ENCODE data around the gene TMEM250.

The TMEM250 gene

DNA sequence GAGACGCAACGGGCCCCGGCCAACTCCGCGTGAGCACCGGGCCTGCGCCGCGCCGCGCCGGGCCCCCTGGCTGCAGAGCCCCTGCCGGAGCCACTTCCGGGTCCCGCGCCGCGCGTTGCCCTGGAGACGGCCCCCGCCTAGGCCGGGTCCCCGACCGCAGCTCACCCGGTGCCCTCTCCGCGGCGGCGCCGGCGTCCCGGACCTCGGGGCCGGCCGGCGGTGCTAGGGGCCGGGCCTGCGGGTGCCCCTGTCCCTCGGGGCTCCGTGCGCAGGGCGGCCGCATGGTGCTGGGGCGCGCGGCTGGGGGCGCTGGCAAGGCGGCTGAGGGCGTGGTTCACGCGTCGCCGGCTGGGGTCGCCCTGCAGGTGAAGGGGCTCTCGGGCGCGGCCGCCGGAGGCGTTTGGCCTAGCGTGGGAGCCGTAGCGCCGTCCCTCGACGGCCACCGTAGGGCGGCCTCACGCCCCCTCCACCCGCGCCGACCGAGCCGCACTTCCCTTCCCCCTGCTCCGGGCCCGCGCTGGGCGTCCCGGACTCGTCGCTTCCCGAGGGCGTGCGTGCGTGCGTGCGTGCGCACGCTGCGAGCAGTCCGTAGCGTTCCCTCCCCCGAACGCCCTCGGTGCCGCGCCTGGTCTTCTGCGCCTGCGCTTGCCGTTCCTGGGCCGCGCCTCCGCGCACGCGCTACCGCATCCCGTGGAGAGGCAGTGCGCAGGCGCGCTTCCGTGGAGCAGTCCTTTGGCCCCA is at the start of gene TMEM250:
Gene TMEM250 (minus strand): TSS at position 556 of the 741 bp plus-strand sequence. CDS start 1,975 bp downstream, outside the sequence.
- Histone ChIP-seq H3K36me3 (ENCODE audit: control insufficient read depth in 2 of 2, insufficient read depth in 2 of 2, low read length in 2 of 2) (peaks cover 10 to 14% of the 10 kb centered on the region in 2 donors), H3K4me1 (ENCODE audit: control insufficient read depth in 2 of 2, insufficient read depth in 2 of 2, low read length in 2 of 2) (peaks cover 29 to 30% of the 10 kb centered on the region in 2 donors)

GRCh38 chr9:136163248-136163850 is 44.7 kb upstream of the TMEM250 start:
- peaks cover 0 to 3% of the 10 kb centered on the region in 2 donors for H3K27me3 ChIP-seq (ENCODE audit: control insufficient read depth in 2 of 2, insufficient read depth in 2 of 2, low read length in 2 of 2)
- H3K9me3 ChIP-seq (ENCODE audit: control insufficient read depth in 2 of 2, low read length in 2 of 2), result no peaks in the 10 kb centered on the region
- no peak overlapping the region for H3K9ac ChIP-seq (ENCODE audit: low read depth in 1 of 2, low read length in 2 of 2)
- H3K4me1 ChIP-seq (ENCODE audit: control insufficient read depth in 2 of 2, insufficient read depth in 2 of 2, low read length in 2 of 2), result no peaks in the 10 kb centered on the region
- no peak overlapping the region for H3K4me3 ChIP-seq (ENCODE audit: low read length in 2 of 2)
- no peaks in the 10 kb centered on the region for H3K36me3 ChIP-seq (ENCODE audit: control insufficient read depth in 2 of 2, insufficient read depth in 2 of 2, low read length in 2 of 2)
- no peak overlapping the region for H3K27ac ChIP-seq (ENCODE audit: low read depth in 2 of 2, low read length in 2 of 2)

More for the DNA sequence above, at the start of gene TMEM250:
- Histone ChIP-seq H3K9ac (ENCODE audit: low read depth in 1 of 2, low read length in 2 of 2) (peak within 1 kb of the TSS; percentile 77 to 79), H3K27me3 (ENCODE audit: control insufficient read depth in 2 of 2, insufficient read depth in 2 of 2, low read length in 2 of 2) (peaks cover 0 to 4% of the 10 kb centered on the region in 2 donors), H3K9me3 (ENCODE audit: control insufficient read depth in 2 of 2, low read length in 2 of 2) (no peaks in the 10 kb centered on the region), H3K27ac (ENCODE audit: low read depth in 2 of 2, low read length in 2 of 2) (peak within 1 kb of the TSS; percentile 90 to 93), H3K4me3 (ENCODE audit: low read length in 2 of 2) (peak within 1 kb of the TSS; percentile 72 to 78)

DNA sequence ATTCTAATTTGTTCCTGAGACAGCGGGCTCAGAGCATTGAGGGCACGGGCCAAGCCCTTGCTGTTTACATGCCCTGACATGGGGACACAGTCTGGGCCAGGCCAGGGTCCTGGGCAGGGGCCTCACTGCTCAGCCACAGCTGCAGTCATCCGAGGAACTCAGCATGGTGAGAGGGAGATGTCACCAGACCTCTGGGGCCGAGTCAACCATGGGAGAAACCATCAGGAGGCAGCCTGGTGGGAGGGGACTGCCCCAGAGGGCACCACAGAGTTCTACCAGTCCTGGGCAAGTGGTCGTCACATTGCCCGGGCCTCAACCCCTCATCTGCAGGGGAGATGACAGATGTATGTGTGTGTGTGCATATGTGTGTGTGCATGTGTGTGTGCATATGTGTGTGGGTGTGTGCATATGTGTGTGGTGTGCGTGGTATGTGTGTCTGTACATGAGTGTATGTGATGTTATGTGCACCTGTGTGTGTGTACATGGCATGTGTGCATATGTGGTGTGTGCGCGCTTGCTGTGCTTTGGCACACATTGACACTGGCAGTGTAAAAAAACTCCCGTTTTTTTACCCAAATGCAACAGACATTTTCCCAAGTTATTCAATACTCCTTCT is 42.4 kb upstream of the TMEM250 start:
- Histone ChIP-seq H3K4me3 (ENCODE audit: low read length in 2 of 2) (no peak overlapping the region), H3K36me3 (ENCODE audit: control insufficient read depth in 2 of 2, insufficient read depth in 2 of 2, low read length in 2 of 2) (no peaks in the 10 kb centered on the region), H3K4me1 (ENCODE audit: control insufficient read depth in 2 of 2, insufficient read depth in 2 of 2, low read length in 2 of 2) (no peaks in the 10 kb centered on the region), H3K9me3 (ENCODE audit: control insufficient read depth in 2 of 2, low read length in 2 of 2) (no peaks in the 10 kb centered on the region), H3K27ac (ENCODE audit: low read depth in 2 of 2, low read length in 2 of 2) (no peak overlapping the region), H3K27me3 (ENCODE audit: control insufficient read depth in 2 of 2, insufficient read depth in 2 of 2, low read length in 2 of 2) (peaks cover 0 to 7% of the 10 kb centered on the region in 2 donors), H3K9ac (ENCODE audit: low read depth in 1 of 2, low read length in 2 of 2) (no peak overlapping the region)

DNA sequence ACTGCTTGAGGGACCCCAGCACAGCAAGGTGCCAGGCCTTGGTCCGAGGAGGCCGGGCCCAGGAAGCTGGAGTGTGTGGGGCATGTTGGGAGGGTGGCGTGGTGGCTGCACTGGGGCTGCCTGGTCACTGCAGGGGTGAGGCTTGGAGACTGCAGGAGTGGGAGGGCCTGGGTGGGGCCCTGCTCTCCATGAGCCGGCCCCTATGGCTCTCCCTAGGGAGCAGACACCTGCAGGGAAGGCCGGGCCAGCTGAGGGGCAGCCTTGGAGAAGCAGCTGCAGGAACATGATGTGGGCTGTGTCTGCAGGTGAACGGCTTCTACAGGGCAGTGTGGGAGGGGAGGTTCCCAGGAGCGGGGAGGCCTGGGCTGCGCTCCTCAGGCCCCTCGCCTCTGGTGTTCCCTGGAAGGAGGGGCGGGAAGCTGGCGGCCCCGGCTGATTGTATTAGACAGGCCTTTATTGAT is 41.7 kb upstream of the TMEM250 start:
- no peak overlapping the region for H3K27ac ChIP-seq (ENCODE audit: low read depth in 2 of 2, low read length in 2 of 2)
- H3K36me3 ChIP-seq (ENCODE audit: control insufficient read depth in 2 of 2, insufficient read depth in 2 of 2, low read length in 2 of 2), result no peaks in the 10 kb centered on the region
- H3K9me3 ChIP-seq (ENCODE audit: control insufficient read depth in 2 of 2, low read length in 2 of 2), result no peaks in the 10 kb centered on the region
- H3K9ac ChIP-seq (ENCODE audit: low read depth in 1 of 2, low read length in 2 of 2), result no peak overlapping the region
- H3K4me3 ChIP-seq (ENCODE audit: low read length in 2 of 2), result no peak overlapping the region
- H3K4me1 ChIP-seq (ENCODE audit: control insufficient read depth in 2 of 2, insufficient read depth in 2 of 2, low read length in 2 of 2), result no peaks in the 10 kb centered on the region
- peaks cover 0 to 7% of the 10 kb centered on the region in 2 donors for H3K27me3 ChIP-seq (ENCODE audit: control insufficient read depth in 2 of 2, insufficient read depth in 2 of 2, low read length in 2 of 2)

DNA sequence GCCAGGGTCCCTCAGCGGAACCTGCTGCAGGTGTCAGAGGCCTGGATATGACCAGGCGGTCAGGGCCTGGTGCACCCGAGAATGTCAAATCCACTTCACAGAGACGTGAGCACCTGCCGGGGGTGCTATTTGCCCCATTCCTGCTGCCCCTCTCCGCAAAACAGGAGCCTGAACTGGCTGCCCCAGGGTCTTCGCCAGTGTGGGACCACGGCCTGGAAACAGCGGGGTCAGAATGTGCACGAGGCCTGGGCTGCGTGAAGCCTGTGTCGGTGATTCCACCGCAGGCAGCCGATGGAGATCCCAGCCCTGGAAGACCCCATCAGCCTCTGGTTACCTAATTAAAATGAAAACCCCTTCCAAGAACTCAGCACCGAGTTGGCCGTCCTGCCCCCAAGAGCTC is 41.2 kb upstream of the TMEM250 start:
- H3K9ac ChIP-seq (ENCODE audit: low read depth in 1 of 2, low read length in 2 of 2), result no peak overlapping the region
- peaks cover 0 to 7% of the 10 kb centered on the region in 2 donors for H3K27me3 ChIP-seq (ENCODE audit: control insufficient read depth in 2 of 2, insufficient read depth in 2 of 2, low read length in 2 of 2)
- H3K36me3 ChIP-seq (ENCODE audit: control insufficient read depth in 2 of 2, insufficient read depth in 2 of 2, low read length in 2 of 2), result no peaks in the 10 kb centered on the region
- no peak overlapping the region for H3K27ac ChIP-seq (ENCODE audit: low read depth in 2 of 2, low read length in 2 of 2)
- no peaks in the 10 kb centered on the region for H3K4me1 ChIP-seq (ENCODE audit: control insufficient read depth in 2 of 2, insufficient read depth in 2 of 2, low read length in 2 of 2)
- H3K9me3 ChIP-seq (ENCODE audit: control insufficient read depth in 2 of 2, low read length in 2 of 2), result no peaks in the 10 kb centered on the region
- no peak overlapping the region for H3K4me3 ChIP-seq (ENCODE audit: low read length in 2 of 2)

DNA sequence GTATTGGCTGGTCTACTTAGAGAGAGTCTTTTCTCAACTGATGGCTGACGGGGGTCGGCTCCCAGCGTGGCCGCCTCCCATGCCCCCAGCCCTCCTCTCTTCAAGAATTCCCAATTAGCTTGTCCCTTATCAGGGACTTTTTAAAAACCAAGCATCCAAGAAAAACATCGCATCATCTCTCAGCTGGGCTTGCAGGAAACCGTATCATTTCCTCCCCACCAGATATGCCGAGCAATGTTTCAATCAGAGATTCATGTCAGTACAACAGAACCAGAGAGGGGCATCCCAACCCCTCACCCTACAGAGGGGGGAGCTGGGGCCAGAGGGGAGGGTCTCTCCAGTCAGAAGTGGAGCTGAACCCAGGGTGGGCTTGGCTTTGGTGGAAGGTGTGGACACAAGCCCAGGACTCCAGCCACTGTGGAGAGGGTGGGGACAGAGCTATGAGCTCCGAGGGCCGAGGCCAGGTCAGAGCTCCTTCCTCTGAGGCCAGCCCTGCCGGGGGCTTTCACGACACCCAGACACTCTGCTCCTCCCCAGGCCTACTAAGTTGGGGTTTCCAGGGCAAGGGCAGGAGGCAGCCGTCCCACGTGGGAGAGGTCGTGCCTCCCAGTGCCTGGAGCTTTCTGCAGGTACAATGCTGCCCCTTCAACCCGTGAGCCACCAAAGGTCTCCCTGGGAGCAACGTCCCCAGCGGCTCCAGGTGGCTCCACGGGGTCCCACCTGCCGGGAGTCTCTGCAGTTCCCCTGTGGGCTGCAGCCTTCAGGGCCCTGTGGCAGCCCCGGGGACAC is 39.0 kb upstream of the TMEM250 start:
- H3K27ac ChIP-seq (ENCODE audit: low read depth in 2 of 2, low read length in 2 of 2), result no peak overlapping the region
- no peaks in the 10 kb centered on the region for H3K36me3 ChIP-seq (ENCODE audit: control insufficient read depth in 2 of 2, insufficient read depth in 2 of 2, low read length in 2 of 2)
- H3K27me3 ChIP-seq (ENCODE audit: control insufficient read depth in 2 of 2, insufficient read depth in 2 of 2, low read length in 2 of 2), result peaks cover 0 to 7% of the 10 kb centered on the region in 2 donors
- H3K9me3 ChIP-seq (ENCODE audit: control insufficient read depth in 2 of 2, low read length in 2 of 2), result no peaks in the 10 kb centered on the region
- no peak overlapping the region for H3K4me3 ChIP-seq (ENCODE audit: low read length in 2 of 2)
- H3K9ac ChIP-seq (ENCODE audit: low read depth in 1 of 2, low read length in 2 of 2), result no peak overlapping the region
- H3K4me1 ChIP-seq (ENCODE audit: control insufficient read depth in 2 of 2, insufficient read depth in 2 of 2, low read length in 2 of 2), result no peaks in the 10 kb centered on the region

DNA sequence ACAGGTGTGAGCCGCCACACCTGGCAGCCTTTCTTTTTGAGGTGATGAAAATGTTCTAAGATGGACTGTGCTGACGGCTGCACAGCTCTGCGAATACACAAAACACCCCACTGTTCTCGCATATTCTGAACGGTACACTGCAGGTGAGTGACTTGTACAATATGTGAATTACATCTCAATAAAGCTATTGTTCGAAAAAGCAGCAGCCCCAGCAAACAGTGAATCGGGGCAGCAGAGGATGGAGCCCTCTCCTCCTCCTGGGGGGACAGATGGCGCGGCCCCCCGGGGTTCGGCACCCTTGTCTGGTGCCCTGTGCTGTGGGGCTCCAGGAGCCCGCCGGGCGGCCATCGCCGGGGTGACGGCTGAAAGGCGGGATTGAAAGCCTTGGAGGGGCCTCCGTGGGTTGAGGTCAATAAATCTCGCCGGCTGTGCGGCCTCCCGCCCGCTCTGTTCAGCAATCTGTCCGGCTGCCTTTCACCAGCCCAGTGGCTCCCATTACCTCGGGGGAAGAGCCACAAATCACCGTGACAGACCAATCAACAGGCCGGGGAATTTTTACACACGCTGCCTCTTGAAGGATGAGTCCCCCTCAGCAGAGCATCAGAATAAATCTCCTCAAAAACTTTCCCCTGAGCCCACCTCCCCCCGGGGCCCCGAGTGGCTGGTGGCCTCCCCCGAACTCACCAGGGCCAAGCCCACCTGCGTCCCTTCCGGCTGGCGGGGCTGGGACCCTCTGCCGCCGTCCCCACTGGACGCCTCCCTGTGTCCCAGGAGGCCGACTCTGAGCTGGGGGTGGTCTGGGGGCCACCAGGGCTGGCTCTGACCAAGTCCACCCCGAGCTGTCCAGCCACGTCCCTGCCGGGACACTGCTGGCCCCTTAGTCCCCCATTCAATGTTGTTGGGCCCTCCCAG is 37.8 kb upstream of the TMEM250 start:
- Histone ChIP-seq H3K4me3 (ENCODE audit: low read length in 2 of 2) (no peak overlapping the region), H3K27me3 (ENCODE audit: control insufficient read depth in 2 of 2, insufficient read depth in 2 of 2, low read length in 2 of 2) (peaks cover 0 to 7% of the 10 kb centered on the region in 2 donors), H3K27ac (ENCODE audit: low read depth in 2 of 2, low read length in 2 of 2) (no peak overlapping the region), H3K9ac (ENCODE audit: low read depth in 1 of 2, low read length in 2 of 2) (no peak overlapping the region), H3K36me3 (ENCODE audit: control insufficient read depth in 2 of 2, insufficient read depth in 2 of 2, low read length in 2 of 2) (no peaks in the 10 kb centered on the region), H3K9me3 (ENCODE audit: control insufficient read depth in 2 of 2, low read length in 2 of 2) (no peaks in the 10 kb centered on the region), H3K4me1 (ENCODE audit: control insufficient read depth in 2 of 2, insufficient read depth in 2 of 2, low read length in 2 of 2) (no peaks in the 10 kb centered on the region)

DNA sequence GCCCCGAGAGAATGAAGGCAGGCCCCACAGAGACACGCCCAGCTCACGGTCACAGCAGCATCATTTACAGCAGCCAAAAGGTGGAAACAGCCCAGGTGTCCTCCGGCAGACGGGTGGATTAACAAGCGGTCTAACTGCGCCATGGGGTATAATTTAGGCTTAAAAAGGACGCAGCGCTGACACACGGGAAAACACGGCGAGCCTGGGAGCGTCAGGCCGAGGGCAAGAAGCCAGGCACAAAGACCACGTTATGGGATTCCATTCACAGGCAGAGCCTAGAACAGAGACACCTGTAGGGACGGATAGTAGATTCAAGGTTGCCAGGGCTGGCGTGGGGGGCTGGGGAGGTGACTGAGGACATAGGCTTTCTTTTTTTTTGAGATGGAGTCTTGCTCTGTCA is 36.9 kb upstream of the TMEM250 start:
- Histone ChIP-seq H3K9me3 (ENCODE audit: control insufficient read depth in 2 of 2, low read length in 2 of 2) (no peaks in the 10 kb centered on the region), H3K27ac (ENCODE audit: low read depth in 2 of 2, low read length in 2 of 2) (no peak overlapping the region), H3K27me3 (ENCODE audit: control insufficient read depth in 2 of 2, insufficient read depth in 2 of 2, low read length in 2 of 2) (peaks cover 0 to 7% of the 10 kb centered on the region in 2 donors), H3K9ac (ENCODE audit: low read depth in 1 of 2, low read length in 2 of 2) (no peak overlapping the region), H3K4me3 (ENCODE audit: low read length in 2 of 2) (no peak overlapping the region), H3K36me3 (ENCODE audit: control insufficient read depth in 2 of 2, insufficient read depth in 2 of 2, low read length in 2 of 2) (no peaks in the 10 kb centered on the region), H3K4me1 (ENCODE audit: control insufficient read depth in 2 of 2, insufficient read depth in 2 of 2, low read length in 2 of 2) (no peaks in the 10 kb centered on the region)

DNA sequence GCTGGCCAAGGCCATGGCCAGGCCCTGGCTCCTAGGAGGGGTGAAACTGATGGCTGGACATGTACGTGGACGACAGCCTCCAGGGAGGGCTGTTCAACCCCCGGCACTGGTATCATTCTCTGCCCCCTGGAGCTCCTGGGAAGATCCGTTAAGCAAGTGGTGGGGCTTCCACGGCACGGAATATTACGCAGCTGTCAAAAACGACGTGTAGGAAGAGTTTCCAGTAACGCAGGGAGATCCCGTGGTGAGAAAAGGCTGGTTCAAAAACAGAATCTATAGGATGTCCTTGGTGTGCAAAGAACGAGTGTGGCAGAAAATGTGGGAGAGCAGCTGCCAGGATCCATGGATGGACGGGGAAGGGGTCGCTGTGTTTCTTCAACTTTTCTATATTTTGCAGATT is 36.3 kb upstream of the TMEM250 start:
- Histone ChIP-seq H3K27me3 (ENCODE audit: control insufficient read depth in 2 of 2, insufficient read depth in 2 of 2, low read length in 2 of 2) (peaks cover 0 to 7% of the 10 kb centered on the region in 2 donors), H3K9ac (ENCODE audit: low read depth in 1 of 2, low read length in 2 of 2) (no peak overlapping the region)

More for the DNA sequence above, 36.3 kb upstream of the TMEM250 start:
- Histone ChIP-seq H3K27ac (ENCODE audit: low read depth in 2 of 2, low read length in 2 of 2) (no peak overlapping the region), H3K4me3 (ENCODE audit: low read length in 2 of 2) (no peak overlapping the region), H3K4me1 (ENCODE audit: control insufficient read depth in 2 of 2, insufficient read depth in 2 of 2, low read length in 2 of 2) (no peaks in the 10 kb centered on the region), H3K36me3 (ENCODE audit: control insufficient read depth in 2 of 2, insufficient read depth in 2 of 2, low read length in 2 of 2) (no peaks in the 10 kb centered on the region), H3K9me3 (ENCODE audit: control insufficient read depth in 2 of 2, low read length in 2 of 2) (no peaks in the 10 kb centered on the region)

All from mucosa of rectum (tissue), 2 donors.